GM18498 (cell line): ENCODE measurements around the gene HDAC4.

Source experiments
- ATAC-seq: cut with Tn5 transposase; IDR thresholded peaks from one replicate; pipeline ENCODE4 v1.9.1; 2021; ENCODE audit warnings: mild to moderate bottlenecking, moderate library complexity; ENCODE audit not compliant: unreplicated experiment

Gene HDAC4

DNA sequence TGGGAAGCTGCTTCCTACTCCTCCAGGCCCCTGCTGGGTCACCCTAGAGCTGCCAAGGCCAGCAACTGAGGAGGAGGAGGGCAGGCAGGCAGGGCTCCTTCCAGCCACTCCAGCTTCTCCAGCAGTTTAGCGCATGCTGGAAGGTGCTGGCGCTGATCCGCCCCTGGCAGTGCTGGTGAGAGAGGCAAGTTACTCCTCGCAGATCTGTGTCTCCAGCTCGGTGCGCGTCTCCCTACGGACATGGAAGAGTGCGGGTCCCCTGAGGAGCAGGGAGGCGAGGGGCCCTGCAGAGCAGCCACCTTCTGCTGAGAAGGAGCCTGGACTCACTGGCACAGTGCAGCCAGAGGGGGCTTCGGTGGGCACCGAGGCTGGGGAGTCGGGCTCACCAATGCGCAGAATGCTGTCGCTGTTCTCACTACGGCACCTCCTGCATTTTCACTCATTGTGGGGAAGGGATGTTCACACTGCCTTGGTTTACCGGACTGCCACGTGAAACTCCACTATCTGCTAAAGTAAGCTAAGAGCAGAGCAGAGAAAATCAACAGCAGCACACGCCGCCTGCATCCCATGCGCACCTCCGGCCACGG is 206.0 kb downstream of the HDAC4 start:
- ATAC-seq: no peak

GRCh38 chr2:239193925-239194677 is 206.7 kb downstream of the HDAC4 start:
- no peak for ATAC-seq

GRCh38 chr2:239193401-239193811 is 207.4 kb downstream of the HDAC4 start:
- ATAC-seq: no peak

- no peak for ATAC-seq
These were observed 207.8 kb downstream of the HDAC4 start for GRCh38 chr2:239192975-239193374.

DNA sequence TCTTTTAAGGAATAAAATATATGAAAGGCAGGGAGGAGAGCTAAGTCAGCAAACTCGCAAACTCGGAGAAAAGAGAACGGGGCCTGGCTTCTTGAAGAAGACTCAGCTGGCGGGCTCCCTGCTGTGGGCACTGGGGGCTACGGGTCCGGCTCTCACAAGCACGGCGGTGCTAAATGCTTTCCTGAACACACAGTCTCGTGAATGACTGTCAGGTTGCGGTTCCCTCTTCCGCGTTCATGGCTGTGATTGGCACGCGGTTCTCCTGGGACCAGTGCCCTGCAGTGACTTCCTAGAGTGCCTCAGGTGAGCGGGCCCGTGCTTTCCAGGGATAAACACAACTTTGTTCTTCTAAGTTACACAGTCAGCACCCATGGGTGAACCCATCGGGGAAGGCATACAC is 208.4 kb downstream of the HDAC4 start:
- ATAC-seq: no peak

DNA sequence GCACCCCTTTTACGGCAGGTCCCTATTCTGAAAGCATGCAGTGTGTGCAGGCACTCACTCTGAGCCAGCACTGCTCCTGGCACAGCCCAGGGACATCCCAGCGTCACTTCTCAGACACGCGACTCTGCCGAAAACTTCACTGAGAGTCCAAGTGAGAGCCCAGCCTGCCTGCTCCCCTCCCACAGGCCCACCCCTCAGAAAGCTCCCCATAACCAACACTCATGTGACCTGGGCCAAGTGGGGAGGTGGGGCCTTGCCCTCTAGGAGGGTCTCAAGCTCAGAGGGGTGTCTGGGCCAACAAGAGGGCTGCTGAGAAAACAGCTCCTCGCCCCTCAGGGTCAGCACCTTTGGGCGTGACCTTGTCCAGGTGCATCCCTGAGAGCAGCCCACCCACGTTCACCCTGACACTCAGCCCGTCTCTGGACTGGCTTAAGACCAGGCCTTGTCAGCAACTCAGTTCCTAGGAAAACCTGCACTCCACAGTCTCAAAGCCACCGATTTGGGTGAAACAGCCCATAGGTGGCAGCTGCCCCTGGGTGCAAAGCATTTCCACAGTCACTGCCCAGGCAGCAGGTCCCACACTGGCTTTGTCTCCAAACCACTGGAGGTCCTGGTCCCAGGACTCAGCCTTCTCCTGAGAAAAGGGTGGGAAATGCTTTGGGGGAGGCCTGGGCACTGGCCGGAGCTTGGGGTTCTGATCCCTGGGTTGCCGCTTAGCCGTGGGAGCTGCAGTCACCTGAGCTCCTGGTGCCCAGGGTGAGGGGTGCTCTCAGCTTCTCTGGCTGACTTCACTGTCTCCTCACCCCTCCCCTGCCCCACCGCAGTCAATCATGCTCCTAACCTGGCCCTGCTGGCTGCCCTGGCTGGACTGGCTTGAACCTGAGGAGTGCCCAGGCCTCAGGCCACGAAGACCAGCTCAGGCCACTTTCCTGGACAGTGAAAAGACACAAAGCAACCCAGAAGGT is 209.6 kb downstream of the HDAC4 start:
- ATAC-seq: no peak

GRCh38 chr2:239190361-239190760 is 210.5 kb downstream of the HDAC4 start:
- ATAC-seq: no peak

DNA sequence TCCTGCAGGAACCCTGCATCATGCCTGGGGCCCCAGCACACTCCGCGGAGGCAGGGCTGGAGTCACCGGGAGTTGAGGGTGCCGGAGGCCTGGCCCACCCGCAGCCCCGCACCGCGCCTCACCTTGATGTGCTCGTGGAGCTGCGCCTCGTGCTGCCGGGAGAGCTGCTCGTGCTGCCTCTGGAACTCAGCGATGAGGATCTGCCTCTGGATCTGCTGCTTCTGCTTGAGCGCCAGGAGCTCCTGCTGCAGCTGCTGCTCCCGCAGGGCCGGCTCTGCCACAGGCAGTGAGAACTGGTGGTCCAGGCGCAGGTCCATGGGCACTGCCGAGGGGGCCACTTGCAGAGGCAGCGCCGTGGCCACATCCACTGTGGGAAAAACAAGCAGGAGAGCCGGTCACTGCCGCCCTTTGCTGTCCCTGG is 211.1 kb downstream of the HDAC4 start:
- no peak for ATAC-seq

- ATAC-seq: no peak
These were observed 212.3 kb downstream of the HDAC4 start for GRCh38 chr2:239188536-239188935.

DNA sequence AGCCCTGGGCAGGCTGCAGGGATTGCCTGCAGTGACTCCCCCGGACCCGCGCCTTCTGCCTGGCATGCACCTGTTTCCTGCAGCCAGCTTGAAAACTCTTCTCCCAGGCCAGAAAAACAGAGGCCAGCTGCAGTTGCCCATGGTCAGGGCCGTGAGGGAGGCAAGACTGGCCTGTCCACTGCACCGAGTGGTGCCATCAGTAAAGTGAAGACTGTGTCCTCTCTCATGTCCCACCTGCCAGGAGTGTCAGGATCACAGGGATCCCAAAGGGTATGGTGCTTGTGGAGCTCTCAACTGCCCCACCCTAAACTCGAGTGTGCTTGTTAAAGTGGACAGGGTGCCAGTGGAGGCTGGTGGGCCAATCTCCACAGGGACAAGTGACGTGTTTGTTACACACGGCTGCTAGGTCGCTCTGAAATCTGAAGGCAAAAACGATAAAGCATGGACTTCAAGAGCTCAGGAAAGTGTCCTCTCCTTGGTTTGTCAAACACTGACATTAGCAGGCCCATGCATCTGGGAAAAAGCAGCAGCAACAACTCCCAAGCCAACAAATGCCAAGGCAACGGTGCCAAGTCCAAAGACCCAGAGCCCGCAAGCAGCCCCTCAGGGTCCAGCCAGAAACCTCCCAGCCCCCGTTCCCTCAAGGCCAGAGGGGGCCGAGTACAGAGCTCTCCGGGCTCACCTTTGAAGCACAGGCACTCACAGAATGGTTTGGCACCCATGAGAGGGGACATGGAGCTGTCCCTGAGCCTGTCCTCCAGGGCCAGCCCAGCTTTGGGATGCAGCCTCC is 213.2 kb downstream of the HDAC4 start:
- no peak for ATAC-seq

- no peak for ATAC-seq
These were observed 214.1 kb downstream of the HDAC4 start for GRCh38 chr2:239186516-239187357.

DNA sequence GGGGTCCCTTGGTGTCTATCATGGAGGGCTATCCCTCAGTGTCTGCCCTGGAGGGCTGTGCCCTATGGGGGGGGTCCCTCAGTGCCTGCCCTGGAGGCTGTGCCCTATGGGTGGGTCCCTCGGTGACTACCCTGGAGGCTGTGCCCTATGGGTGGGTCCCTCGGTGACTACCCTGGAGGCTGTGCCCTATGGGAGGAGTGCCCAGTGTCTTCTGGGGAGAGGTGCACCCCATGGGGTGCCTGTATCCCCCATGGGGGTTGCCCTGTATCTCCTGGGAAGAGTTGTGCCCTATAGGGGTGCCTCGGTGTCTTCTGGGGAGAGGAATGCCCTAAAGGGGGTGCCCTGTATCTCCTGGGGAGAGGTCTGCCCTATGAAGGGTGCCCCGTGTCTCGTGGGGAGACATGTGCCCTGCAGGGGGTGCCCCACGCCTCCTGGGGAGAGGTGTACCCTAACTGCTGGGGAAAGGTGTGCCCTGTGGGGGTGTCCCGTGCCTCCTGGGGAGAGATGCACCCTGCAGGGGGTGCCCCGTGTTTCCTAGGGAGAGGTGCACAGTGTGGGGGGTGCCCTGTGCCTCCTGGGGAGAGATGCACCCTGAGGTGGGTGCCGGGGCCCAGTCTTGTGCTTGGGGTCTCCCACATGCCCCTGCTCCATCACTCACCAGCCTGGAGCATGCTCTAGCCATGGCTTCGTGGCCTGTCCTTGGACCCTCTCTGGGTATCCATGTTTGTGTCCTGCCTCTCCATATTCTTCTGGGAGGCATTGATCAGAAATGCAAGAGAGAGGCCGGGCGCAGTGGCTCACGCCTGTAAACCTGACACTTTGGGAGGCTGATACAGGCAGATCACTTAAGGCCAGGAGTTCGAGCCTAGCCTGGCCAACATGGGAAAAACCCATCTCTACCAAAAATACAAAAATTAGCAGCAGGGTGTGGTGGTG is 215.6 kb downstream of the HDAC4 start:
- no peak for ATAC-seq

GRCh38 chr2:239184179-239184578 is 216.6 kb downstream of the HDAC4 start:
- no peak for ATAC-seq

GRCh38 chr2:239182981-239183791 is 217.6 kb downstream of the HDAC4 start:
- no peak for ATAC-seq

- no peak for ATAC-seq
These were observed 218.8 kb downstream of the HDAC4 start for GRCh38 chr2:239181903-239182581.

DNA sequence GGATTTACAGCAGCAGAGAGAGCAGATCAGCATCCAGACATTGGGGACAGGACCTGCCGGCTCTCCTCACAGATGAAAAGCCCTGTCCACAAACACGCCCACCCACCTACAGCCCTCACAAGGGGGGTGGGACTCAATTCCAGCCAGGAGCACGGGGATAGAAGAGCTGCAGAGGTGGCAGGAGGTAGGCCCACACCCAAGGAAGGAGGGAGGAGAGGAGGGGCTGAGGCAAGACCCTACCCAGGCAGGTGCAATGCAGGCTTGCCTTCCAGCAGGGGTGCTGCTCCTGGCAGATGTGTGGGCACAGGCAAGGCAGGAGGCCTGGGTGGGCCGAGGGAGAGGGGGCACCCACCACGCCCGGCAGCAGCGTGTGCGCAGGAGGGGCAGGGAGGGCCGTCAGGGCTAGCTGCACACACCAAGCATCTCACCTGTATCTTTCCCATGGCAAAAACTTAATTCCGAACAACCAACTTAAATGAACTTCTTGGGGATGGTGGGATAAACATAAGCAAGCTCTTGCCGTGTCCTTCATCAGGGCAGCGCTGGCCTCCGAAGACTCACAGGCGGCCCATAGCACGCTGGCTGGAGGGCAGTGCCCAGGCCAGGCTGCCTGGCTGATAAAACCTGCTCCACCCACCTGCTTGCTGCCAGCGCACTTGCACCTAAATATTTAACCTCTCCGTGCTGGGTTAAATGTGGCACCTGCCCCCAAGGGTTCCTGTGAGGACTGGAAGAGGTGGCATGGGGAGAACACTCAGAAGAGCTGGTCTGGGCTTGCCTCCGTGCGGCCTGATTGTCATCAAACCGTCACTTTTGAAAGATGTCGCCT is 219.5 kb downstream of the HDAC4 start:
- ATAC-seq: no peak
